ENCODE results near the gene AXIN1.

Gene AXIN1

GRCh38 chr16:352547-353403 lies at the start of gene AXIN1:
Gene AXIN1, minus strand, starts transcription at chr16:352723. Its CDS starts 5,698 bp downstream, at chr16:347025.
- Histone ChIP-seq H3K27ac (ENCODE audit: low read length) (no peak within 1 kb of the TSS), H3K9ac (ENCODE audit: low read length) (peak within 1 kb of the TSS; percentile 74), H3K4me2 (ENCODE audit: low read depth, low read length) (peak within 1 kb of the TSS; percentile 82), H3K4me3 (ENCODE audit: low read length) (peak within 1 kb of the TSS; percentile 75), H3K9me3 (replicated peaks; ENCODE audit: insufficient read depth, low read length) (no peaks in the 10 kb centered on the region), H4K20me1 (ENCODE audit: insufficient read depth, low read length) (no peaks in the 10 kb centered on the region), H3K36me3 (replicated peaks; ENCODE audit: insufficient read depth, low read length) (0 out of 2 replicates have a peak, but pooled peaks cover 4% of the 10 kb centered on the region), H2AFZ (ENCODE audit: low read length) (peak within 1 kb of the TSS; percentile 48; the same call in 1 of the 2 replicates), H3K79me2 (ENCODE audit: low read length) (peaks cover 40% of the 10 kb centered on the region), H3F3A (ENCODE audit: insufficient read depth, low read length) (no peaks in the 10 kb centered on the region), H3K9me2 (replicated peaks; ENCODE audit: insufficient read depth, low read length) (no peaks in the 10 kb centered on the region), H3K4me1 (ENCODE audit: low read length) (no peaks in the 10 kb centered on the region; the same call in 1 of the 2 replicates), H3K27me3 (replicated peaks; ENCODE audit: insufficient read depth, low read length) (no peaks in the 10 kb centered on the region; the same call in 1 of the 2 replicates)
- peak; percentile 21 for TF ChIP-seq CTCF (IDR thresholded peaks at IDR 0.05; ENCODE audit: low read length)
- no peak for TF ChIP-seq EZH2 (optimal IDR thresholded peaks at IDR 0.05; ENCODE audit: low read depth, low read length)
- TF ChIP-seq EZH2phosphoT487 (IDR thresholded peaks at IDR 0.05; ENCODE audit: low read length): no peak
- peak; percentile 98 for DNase-seq

- TF ChIP-seq EZH2 (optimal IDR thresholded peaks at IDR 0.05; ENCODE audit: low read depth, low read length) (no peak), CTCF (IDR thresholded peaks at IDR 0.05; ENCODE audit: low read length) (peak; percentile 37), EZH2phosphoT487 (IDR thresholded peaks at IDR 0.05; ENCODE audit: low read length) (no peak)
- H3K79me2 ChIP-seq (ENCODE audit: low read length): peaks cover 16% of the 10 kb centered on the region
- no peaks in the 10 kb centered on the region for H3K36me3 ChIP-seq (replicated peaks; ENCODE audit: insufficient read depth, low read length)
- peaks cover 4% of the 10 kb centered on the region; the same call in 1 of the 2 replicates for H3K4me1 ChIP-seq (ENCODE audit: low read length)
- no peaks in the 10 kb centered on the region for H3K9me3 ChIP-seq (replicated peaks; ENCODE audit: insufficient read depth, low read length)
- H3K27me3 ChIP-seq (replicated peaks; ENCODE audit: insufficient read depth, low read length): no peaks in the 10 kb centered on the region
- peak; percentile 93 for DNase-seq
- H2AFZ ChIP-seq (ENCODE audit: low read length): peak within 1 kb of the TSS; percentile 74
- peak within 1 kb of the TSS; percentile 67; the same call in 1 of the 2 replicates for H3K27ac ChIP-seq (ENCODE audit: low read length)
- peaks cover 25% of the 10 kb centered on the region for H3F3A ChIP-seq (ENCODE audit: insufficient read depth, low read length)
- peak within 1 kb of the TSS; percentile 94 for H3K4me3 ChIP-seq (ENCODE audit: low read length)
- no peaks in the 10 kb centered on the region for H3K9me2 ChIP-seq (replicated peaks; ENCODE audit: insufficient read depth, low read length)
- peak within 1 kb of the TSS; percentile 94 for H3K4me2 ChIP-seq (ENCODE audit: low read depth, low read length)
- H3K9ac ChIP-seq (ENCODE audit: low read length): peak within 1 kb of the TSS; percentile 75
- no peaks in the 10 kb centered on the region for H4K20me1 ChIP-seq (ENCODE audit: insufficient read depth, low read length)
Measured at GRCh38 chr16:401468-402348, 49.2 kb upstream of the AXIN1 start, which contains the start of gene DECR2. Gene DECR2, plus strand, starts transcription at chr16:401885. Its CDS starts 79 bp downstream, at chr16:401964.

GRCh38 chr16:400061-400591 lies 47.6 kb upstream of the AXIN1 start:
- Histone ChIP-seq H4K20me1 (ENCODE audit: insufficient read depth, low read length) (no peaks in the 10 kb centered on the region), H3K36me3 (replicated peaks; ENCODE audit: insufficient read depth, low read length) (no peaks in the 10 kb centered on the region), H3K27ac (ENCODE audit: low read length) (peak overlapping the region; percentile 66; the same call in 1 of the 2 replicates), H3K79me2 (ENCODE audit: low read length) (peaks cover 16% of the 10 kb centered on the region), H3K9ac (ENCODE audit: low read length) (peak overlapping the region; percentile 75; the same call in 1 of the 2 replicates), H3K9me3 (replicated peaks; ENCODE audit: insufficient read depth, low read length) (no peaks in the 10 kb centered on the region), H3K4me1 (ENCODE audit: low read length) (peaks cover 5% of the 10 kb centered on the region), H2AFZ (ENCODE audit: low read length) (no peak overlapping the region), H3K27me3 (replicated peaks; ENCODE audit: insufficient read depth, low read length) (no peaks in the 10 kb centered on the region), H3K4me3 (ENCODE audit: low read length) (peak overlapping the region; percentile 94), H3K9me2 (replicated peaks; ENCODE audit: insufficient read depth, low read length) (no peaks in the 10 kb centered on the region), H3F3A (ENCODE audit: insufficient read depth, low read length) (peaks cover 29% of the 10 kb centered on the region), H3K4me2 (ENCODE audit: low read depth, low read length) (peak overlapping the region; percentile 94)
- DNase-seq: no peak
- no peak for TF ChIP-seq EZH2phosphoT487 (IDR thresholded peaks at IDR 0.05; ENCODE audit: low read length)
- TF ChIP-seq EZH2 (optimal IDR thresholded peaks at IDR 0.05; ENCODE audit: low read depth, low read length): no peak
- no peak for TF ChIP-seq CTCF (IDR thresholded peaks at IDR 0.05; ENCODE audit: low read length)
